Right renal pelvis (tissue), 4 donors: Measurements from ENCODE around the gene KERA. TPM values are rescaled to one million over a fixed set of nuclear protein-coding genes. Genes with fewer than 3 reads are reported as not detected.

Source experiments
- DNase-seq, 4 donors: peaks; one replicate each; pipeline ENCODE4 v3.0.0-alpha.2; 2013; ENCODE audit warnings: low read depth in 4 of 4, low spot score in 3 of 4, missing footprints in 1 of 4
- polyA plus RNA-seq, 4 donors: library from polyadenylated mRNA; unstranded; fragments of 120-200 nt; gene quantifications; one replicate each; pipeline ENCODE4 v1.2.1, GENCODE V29; 2013; ENCODE audit not compliant: insufficient read length in 4 of 4

KERA gene
- polyA plus RNA-seq, 4 donors = 0.05 TPM; not detected in 3

DNA sequence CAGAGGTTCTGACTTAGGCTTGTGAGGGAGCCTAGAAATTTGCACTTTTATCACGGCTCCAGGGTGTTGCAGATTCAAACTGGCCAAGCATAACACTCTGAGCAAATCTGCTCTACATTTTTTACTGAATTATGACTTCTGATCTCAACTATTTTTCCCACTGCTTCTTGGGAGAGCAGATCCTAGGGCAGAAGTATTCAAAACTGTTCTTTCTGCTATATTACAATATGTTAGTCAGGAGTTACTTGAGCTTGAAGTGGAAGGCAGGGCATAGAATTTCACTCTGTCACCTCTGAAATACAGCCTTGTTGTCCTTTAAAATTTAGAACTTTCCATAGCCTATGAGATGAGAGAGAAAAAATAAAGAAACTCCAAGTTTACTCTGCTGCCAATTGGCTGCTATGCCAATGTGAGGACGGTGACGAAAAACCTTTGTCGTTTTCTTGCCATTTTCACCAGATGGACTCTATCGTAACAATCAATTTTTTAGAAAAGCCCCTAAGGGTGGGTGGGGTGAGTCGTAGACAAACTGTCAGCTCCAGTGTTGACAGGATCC is 16.4 kb upstream of the KERA start:
- peak in 1 of 4 donors; percentile 10 for DNase-seq

DNA sequence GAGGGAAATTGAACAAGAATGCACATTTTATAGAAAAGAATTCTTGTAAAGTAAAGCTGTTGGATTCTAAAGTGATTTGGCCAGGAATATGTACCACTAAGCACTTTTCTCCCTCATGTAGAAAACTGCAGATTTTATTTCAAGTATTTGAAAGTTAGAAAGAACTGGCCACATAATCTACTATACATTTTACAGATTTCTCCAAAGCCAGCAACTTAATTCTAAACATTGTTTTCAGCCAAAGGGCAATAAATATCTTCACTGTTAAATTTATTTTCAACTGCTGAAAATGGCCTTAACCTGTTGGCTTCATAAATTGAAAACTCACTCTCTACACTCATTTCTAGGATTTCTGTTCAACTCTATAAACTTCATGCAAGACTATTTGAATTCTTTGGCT is 15.6 kb upstream of the KERA start:
- no peak for DNase-seq

DNA sequence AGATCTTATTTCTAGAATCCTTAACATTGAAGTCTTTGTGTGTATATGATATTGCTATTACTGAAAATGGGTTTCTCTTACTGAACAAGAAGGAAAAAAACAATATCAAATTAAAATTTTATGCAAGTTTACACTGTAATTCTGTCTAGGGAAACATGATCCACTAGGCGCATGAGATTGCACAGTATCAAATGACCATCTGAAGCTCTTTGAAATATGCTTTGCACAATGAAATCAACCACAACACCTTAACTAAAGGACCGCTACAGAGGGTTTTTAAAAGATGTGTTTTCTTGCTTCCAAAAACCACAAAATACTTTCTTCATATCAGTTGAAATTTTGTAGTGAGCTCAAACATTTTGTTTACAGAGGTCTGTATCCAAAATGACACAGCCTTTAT is 15.1 kb upstream of the KERA start:
- DNase-seq = no peak

DNA sequence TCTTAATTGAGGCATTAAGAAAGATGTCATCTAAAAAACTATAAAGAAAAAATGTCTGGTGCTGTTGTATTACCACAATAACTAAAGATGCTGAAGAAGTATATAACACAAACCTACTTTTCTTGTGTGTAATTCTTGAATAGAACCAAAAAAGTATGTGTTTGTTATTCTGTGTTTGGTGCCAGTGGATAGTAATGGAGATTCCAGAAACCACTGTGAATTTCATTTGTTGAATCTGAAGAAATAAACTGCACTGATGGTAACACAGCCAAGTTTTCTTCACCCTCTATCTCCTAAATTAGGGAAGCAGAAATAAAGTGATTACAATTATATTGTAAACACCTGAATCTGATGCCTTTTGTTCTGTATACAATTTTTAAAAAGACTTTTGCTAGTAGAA is 13.1 kb upstream of the KERA start:
- DNase-seq = no peak

DNA sequence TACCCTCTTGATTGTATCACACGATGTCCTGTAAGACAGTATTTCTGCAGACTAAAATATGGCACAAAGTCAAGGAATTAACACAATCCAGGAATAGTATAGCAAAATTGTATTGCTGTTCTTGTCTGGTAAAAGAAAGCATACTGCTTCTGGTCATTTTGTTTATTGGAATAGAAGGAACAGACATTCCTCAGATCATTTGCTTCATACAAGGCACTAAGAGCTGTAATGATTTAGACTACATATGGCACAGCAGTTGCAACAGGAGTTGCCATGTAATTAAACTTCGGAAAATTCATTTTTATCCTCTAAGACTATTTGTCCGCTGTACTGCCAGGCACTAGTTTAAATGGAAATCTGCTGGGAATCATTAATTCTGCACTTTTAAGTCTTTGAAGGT is 7.6 kb upstream of the KERA start:
- DNase-seq = no peak

DNA sequence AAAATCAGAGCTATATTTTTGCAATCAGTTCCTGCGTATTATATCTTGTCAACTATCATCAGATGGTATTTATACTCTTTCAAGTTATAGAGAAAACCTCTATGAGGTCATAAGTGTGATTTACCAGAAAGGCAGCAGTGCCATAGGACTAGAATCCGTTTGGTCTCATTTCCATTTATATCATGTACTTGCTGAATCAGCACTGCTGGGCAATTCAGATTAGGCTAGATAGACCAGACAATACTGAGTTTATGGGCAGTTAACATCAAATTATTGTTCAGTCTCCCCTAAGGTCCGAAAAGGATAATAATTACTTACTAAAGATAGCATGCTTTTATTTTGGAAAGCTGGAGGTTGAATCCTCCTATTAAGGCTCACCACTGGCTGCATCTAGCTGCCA is 6.8 kb upstream of the KERA start:
- no peak for DNase-seq

DNA sequence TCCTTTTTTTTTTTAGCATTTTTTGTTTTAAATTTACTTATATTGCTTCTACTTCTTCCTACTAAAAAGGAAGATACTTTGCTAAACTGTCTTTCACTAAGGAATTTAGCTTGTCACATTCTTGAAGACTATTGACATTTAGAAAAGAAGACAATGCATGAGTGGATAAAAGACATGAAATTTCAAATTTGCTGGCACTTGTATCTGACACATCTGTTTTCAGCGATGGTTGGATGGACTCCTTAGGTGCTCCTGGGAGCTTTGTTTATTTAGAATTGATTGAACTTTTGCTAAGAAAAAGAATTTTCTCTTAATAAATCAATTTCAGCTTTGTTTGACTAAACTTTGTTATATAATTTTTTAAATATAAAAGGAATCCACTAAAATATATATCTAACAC is 3.3 kb upstream of the KERA start:
- no peak for DNase-seq

DNA sequence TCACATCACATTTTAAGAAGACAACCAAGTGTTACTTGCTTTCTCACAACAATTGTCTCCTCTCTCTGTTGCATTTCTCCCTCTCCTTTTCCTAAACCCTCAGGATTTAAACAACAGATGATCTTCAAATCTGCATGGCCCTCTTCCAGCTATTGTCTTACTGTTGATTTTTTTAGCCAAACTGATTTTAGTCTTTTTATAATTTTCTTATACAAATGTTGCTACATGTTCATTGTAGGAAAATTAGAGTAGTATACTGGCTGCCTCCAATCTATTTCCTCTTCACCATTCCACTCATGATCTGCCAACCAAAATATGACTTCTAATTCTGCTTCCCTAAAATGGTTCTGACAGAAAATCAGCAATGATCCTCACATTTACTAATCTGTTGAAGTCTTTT is 1.4 kb upstream of the KERA start:
- no peak for DNase-seq

DNA sequence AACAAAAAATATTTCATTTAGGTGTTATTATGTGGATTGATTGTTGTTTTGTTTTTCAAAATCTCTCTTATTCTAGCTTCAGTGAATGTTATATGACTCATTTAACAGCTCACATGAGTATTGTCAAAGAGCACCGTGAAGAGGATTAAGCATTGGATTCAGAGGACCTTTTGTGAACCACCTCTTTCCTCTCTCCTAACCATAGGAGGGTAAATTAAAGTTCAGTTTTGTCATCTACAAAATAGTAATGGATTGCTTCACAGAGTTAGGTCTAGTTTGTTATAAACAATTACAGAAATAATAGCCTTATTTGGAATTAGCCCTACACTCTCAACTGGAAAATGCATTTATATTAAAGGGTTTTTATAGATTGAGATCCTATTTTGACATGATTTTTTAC is 962 bp upstream of the KERA start:
- no peak for DNase-seq

DNA sequence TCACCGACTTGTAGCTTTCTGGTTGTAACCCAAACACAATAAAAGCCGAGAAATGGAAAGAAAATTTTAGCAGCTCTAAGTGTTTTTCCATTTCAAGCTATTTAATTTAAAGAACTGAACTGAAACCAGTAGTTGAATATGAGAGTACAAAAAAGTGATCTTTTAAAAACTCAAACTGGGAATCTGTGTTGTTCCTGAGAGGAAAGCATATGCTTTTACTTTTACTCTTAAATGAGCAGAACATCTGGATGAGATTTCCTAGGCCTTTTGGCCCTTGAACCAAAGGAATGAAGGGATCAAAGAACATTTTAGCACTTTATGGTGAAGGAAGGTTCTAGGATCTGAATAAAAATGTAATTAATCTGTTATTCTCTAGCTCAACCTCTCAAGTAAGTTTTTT is 1.3 kb downstream of the KERA start:
- no peak for DNase-seq

DNA sequence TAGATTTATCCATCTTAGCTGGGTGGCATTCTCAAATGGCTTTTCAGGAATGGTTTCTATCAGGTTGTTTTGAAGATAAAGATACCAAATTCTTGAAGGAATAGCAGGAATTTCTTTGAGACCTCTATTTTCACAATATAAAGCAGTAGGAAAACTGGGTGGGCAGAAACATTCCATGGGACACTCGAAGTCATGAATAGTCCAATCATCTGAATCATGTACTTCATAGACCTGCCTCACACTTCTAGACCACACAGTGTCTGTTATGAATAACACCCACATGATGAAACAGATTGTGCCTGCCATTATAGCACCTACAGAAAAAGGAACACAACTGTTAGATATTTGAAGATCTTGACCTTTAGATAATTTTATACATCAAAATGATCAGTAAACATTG is 1.8 kb downstream of the KERA start:
- no peak for DNase-seq

DNA sequence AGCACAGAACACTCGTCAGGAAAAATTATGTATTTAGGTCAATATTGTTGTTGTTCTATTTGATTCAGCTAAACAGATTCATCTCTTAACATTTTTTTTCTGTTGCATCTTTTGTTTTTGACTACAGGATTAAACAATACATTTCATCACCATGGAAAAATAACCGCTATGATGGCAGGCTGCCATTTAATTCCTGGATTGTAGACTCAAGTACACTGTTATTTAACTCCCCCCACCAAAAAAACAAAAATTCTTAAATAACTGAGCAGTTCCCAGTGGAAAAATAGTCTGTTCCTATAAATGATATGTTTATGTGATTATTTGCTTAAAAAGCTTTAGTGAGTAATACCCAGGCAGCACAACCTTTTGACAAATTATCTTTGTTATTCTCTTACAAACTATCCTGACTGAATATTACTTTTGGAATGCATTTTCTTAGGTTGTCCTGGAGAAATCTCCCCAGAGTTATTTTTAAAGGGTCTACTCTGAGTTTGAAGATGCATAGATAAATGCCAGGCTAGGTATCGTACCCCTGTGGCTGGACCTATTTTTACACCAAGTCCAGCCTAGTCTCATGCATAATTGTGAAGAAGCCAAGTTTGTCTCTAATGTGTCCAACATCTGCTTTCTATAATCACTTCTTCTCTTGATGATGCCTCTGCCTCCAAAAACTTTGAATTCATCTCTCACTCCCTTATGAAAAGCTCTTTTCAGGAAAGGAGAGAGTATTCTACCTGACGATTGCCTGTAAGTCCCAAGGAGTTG is 3.7 kb downstream of the KERA start:
- DNase-seq = peak in 1 of 4 donors; percentile 10

DNA sequence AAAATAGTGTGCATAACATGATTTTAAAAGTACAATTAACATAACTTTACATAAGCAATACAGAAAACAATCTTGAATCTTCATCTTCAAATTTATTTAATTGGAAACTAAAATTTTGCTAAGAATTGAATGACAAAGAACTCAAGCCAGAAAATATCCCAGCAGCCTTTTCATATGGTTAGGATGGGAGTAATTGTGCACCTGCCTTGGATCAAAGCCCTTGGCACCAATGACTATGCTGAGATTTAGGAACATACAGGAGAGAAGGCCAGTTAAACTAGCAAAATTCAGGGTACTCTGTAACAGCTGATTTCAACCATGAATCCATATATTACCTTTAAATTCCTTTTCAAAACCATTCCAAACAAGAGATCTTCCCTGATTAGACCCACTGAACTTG is 5.8 kb downstream of the KERA start:
- DNase-seq = no peak

DNA sequence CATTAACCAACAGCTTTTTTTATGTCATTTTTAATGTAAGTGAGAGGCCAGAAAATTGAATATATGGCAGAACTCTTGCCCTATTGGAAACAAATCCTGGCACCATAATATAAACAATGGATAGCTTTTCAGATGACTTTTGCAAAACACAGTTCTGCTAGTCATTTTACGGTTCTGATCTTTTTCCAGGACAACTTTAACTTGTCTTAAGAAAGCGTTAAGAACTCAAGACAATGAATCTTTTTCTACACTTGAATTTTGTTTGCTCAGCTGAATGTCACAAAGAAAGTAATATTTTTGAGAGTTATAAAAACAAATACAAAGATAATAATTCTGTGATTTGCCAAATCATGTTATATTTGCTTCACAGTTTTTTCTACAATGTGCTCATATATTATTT is 13.2 kb downstream of the KERA start:
- DNase-seq = peak in 3 of 4 donors; percentile 10 to 25 (median 14)

DNA sequence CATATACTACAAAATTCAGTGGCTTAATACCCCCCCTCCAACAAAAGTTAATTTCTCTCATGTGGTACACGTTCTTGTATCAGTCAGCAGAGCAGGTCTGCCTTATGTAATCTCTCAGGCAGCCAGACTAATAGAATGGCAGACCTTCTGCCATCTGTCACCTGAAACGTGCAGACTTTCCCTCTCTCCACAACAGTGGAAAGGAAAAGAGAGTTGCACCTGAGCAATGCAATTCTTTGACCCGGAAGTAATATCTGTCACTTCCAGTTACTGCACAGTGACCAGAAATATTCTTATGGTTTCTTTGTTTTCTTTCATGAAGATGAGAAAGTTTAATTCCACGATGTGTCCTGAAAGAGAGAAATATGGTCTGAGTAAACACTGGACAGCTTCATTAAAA is 14.4 kb downstream of the KERA start:
- DNase-seq = no peak

DNA sequence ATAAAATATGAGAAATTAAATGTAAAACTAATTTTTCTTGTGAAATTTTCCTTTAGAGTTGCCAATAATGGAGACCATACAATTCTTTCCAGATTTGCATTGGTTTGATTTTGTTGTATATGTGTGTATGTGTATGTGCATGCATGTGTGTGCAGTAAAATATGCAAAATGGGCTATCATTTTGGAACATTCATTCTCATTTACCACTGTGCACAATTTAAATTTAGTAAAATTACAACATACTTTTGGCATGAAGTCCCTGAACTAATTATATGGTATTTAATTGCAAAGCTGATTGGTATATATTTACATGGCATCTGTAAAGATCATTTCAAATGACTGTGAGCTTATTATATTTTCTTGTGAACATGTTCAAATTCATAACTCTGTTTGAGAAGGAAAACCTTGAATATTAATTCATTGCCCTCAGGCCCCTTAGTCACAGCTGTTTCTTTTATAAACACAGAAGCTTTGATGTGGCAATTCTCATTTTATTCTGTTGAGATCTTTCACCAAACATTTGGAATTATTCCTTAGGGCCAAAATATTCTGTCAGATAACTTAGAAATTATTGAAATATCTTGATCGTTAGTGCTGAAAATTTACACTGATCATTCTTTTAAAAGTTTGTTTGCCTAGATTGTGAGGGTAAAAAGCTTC is 17.6 kb downstream of the KERA start:
- DNase-seq = no peak

DNA sequence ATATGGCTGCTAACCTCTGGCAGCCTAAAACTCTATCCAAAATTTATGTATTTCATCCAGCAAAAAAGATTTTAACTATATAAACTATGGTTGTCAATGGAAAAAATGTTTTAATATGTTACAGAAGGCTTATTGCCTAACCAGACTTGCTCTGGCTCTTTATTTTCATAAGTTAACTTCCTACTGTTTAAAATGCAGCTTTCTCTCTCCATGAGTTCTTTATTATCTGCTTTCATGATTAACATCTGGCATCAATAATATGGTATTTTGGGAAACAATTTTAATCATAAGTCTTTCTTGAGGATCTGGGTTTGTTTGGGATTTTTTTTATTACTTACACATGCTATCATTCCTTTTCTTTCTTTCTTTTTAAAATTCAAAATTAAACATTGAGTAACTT is 20.5 kb downstream of the KERA start:
- peak in 1 of 4 donors; percentile 10 for DNase-seq

DNA sequence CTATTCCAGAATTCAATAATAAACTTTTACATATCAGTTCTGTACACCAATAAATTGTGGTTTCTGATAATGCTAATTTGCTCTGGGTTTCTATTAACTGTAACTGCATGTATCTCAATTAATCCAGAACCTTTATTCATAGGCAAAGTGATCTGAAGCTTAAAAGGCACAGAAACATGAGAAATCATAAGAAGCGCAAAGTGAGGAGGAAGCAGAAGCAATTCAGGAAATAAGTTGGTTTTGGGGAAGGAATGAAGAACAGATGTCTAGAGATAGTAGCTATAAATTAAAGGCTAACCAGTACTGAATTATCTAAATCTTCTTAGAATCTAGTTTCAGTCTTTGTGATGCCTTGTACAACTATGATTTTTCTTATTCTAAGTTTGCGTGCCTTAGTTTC is 24.6 kb downstream of the KERA start:
- DNase-seq = no peak

DNA sequence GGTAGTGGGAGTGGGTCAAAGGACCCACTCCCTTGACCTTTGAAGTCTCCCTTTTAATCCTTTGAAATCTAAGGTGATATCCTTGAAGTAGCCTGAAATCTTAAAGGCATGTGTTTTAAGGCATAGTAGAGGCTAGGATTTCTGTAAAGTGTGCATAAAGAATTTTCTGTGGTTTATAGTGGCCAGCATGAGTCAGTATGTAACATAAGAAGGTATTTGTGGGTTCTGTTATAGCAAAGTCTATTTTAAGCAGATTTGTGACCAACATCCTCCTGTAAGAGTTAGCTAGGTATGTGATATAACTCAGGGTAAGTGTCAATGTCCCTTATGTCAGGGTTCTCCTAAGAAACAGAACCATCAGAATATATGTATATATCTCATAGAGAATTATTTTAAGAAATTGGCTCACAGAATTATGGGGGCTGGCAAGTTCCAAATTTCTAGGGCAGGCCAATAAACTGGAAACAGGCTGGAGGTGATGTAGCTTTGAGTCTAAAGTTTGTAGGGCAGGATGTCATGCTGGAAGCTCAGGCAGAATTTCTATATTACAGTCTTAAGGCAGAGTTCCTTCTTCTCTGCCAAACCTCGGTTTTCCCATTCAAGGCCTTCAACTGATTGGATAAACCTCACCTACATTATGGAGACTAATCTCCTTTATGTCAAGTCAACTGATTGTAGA is 34.4 kb downstream of the KERA start:
- DNase-seq = no peak

DNA sequence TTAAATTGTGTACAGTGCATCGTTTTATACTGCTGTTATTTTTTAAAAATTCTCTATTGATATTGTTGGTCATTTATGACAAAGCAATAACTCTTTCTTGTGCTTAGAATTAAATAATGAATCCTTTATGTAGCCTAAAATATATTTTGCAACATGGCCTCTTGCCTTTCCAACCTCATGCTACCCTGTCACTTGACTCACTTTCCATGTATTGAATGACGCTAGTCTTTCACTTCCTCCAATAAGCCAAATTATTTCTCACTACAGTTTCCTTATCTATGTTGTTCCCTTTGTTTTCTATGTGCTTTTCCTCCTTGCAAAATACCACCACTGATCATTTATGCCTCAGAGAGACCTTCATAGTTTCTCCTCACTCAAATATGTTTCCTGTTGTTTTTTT is 36.7 kb downstream of the KERA start:
- DNase-seq = no peak

DNA sequence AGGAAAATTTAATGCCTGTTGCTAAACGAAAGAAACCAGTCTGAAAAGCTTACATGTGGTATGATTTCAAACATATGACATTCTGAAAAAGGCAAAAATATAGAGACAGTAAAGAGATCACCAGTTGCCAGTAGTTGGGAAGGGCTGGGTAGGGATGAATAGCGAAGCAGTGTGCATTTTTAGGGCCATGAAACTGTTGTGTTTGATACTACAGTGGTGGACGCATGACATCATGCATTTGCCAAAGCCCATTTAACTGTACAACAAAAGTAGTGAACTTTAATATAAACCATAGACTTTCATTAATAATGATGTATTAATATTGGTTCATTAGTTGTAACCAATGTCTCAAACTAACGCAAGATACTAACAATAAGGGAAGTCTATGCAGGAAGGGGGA is 38.4 kb downstream of the KERA start:
- DNase-seq = no peak
